ENCODE results near the gene GPR176. TPM values are rescaled to one million over a fixed set of nuclear protein-coding genes. Genes with fewer than 3 reads are reported as not detected.
A peak's percentile ranks its signal among the peaks of the same experiment; 100 is the strongest.

The GPR176 gene
- total RNA-seq, 1 experiment from 2014 or later = 9.8 TPM

- Mint-ChIP-seq H3K4me3 (ENCODE audit: unreplicated experiment) (no peak overlapping the region), H3K9me3 (ENCODE audit: unreplicated experiment) (no peaks in the 10 kb centered on the region), H3K36me3 (ENCODE audit: insufficient read depth, unreplicated experiment) (peaks cover 10% of the 10 kb centered on the region), H3K27ac (ENCODE audit: unreplicated experiment) (peak overlapping the region; percentile 57), H3K27me3 (ENCODE audit: insufficient read depth, unreplicated experiment) (no peaks in the 10 kb centered on the region), H3K4me1 (ENCODE audit: low read depth, unreplicated experiment) (peaks cover 23% of the 10 kb centered on the region)
- Histone ChIP-seq H3K4me1 (peaks cover 53% of the 10 kb centered on the region), H3K4me3 (ENCODE audit: low read depth, low read length) (no peak overlapping the region), H3K27me3 (replicated peaks; ENCODE audit: control insufficient read depth, insufficient read depth, low read length) (no peaks in the 10 kb centered on the region), H3K9me3 (no peaks in the 10 kb centered on the region), H3K36me3 (ENCODE audit: control insufficient read depth, insufficient read depth, low read length) (no peaks in the 10 kb centered on the region)
- intact Hi-C loops (cut with micrococcal nuclease; ENCODE audit: unreplicated experiment) = loop anchor here (10.0 kb wide), 1 partner anchor 112 kb away; no protein-coding TSS in a partner anchor
- BruUV-seq (replicated peaks) = no TSS peak
- DNase-seq = no peak
- no peak for TF ChIP-seq CTCF (IDR thresholded peaks at IDR 0.05; ENCODE audit: insufficient read depth in 1 of 2, low read depth in 1 of 2, low read length in 1 of 2, severe bottlenecking in 1 of 2, unreplicated experiment in 1 of 2)
- ChIA-PET POLR2A (no interaction called here), CTCF (no interaction called here)
These were observed 27.6 kb downstream of the GPR176 start for GRCh38 chr15:39892418-39892817.

GRCh38 chr15:39890621-39891020, 29.4 kb downstream of the GPR176 start:
- peaks cover 58% of the 10 kb centered on the region for H3K4me1 ChIP-seq
- H3K9me3 ChIP-seq = no peaks in the 10 kb centered on the region
- intact Hi-C loops (cut with micrococcal nuclease; ENCODE audit: unreplicated experiment) = loop anchor here (10.0 kb wide), 1 partner anchor 114 kb away; no protein-coding TSS in a partner anchor
- Mint-ChIP-seq H3K27ac (ENCODE audit: unreplicated experiment) (no peak overlapping the region), H3K27me3 (ENCODE audit: insufficient read depth, unreplicated experiment) (no peaks in the 10 kb centered on the region), H3K4me3 (ENCODE audit: unreplicated experiment) (no peak overlapping the region), H3K9me3 (ENCODE audit: unreplicated experiment) (no peaks in the 10 kb centered on the region), H3K4me1 (ENCODE audit: low read depth, unreplicated experiment) (peaks cover 23% of the 10 kb centered on the region), H3K36me3 (ENCODE audit: insufficient read depth, unreplicated experiment) (peaks cover 10% of the 10 kb centered on the region)
- no peaks in the 10 kb centered on the region for H3K27me3 ChIP-seq (replicated peaks; ENCODE audit: control insufficient read depth, insufficient read depth, low read length)
- ChIA-PET CTCF (interaction anchor here (0.6 kb wide), 1 partner anchor 42 kb away, joined by 4 read pairs; no protein-coding TSS in a partner anchor), POLR2A (no interaction called here)
- no peaks in the 10 kb centered on the region for H3K36me3 ChIP-seq (ENCODE audit: control insufficient read depth, insufficient read depth, low read length)
- DNase-seq = no peak
- no peak for TF ChIP-seq CTCF (IDR thresholded peaks at IDR 0.05; ENCODE audit: insufficient read depth in 1 of 2, low read depth in 1 of 2, low read length in 1 of 2, severe bottlenecking in 1 of 2, unreplicated experiment in 1 of 2)
- no TSS peak for BruUV-seq (replicated peaks)
- no peak overlapping the region for H3K4me3 ChIP-seq (ENCODE audit: low read depth, low read length)

GRCh38 chr15:39889601-39890000, 30.5 kb downstream of the GPR176 start:
- DNase-seq = no peak
- Mint-ChIP-seq H3K36me3 (ENCODE audit: insufficient read depth, unreplicated experiment) (peaks cover 10% of the 10 kb centered on the region), H3K4me3 (ENCODE audit: unreplicated experiment) (no peak overlapping the region), H3K4me1 (ENCODE audit: low read depth, unreplicated experiment) (peaks cover 23% of the 10 kb centered on the region), H3K9me3 (ENCODE audit: unreplicated experiment) (no peaks in the 10 kb centered on the region), H3K27me3 (ENCODE audit: insufficient read depth, unreplicated experiment) (no peaks in the 10 kb centered on the region), H3K27ac (ENCODE audit: unreplicated experiment) (no peak overlapping the region)
- no peak for TF ChIP-seq CTCF (IDR thresholded peaks at IDR 0.05; ENCODE audit: insufficient read depth in 1 of 2, low read depth in 1 of 2, low read length in 1 of 2, severe bottlenecking in 1 of 2, unreplicated experiment in 1 of 2)
- CTCF ChIA-PET = no interaction called here
- Histone ChIP-seq H3K4me1 (peaks cover 58% of the 10 kb centered on the region), H3K36me3 (ENCODE audit: control insufficient read depth, insufficient read depth, low read length) (no peaks in the 10 kb centered on the region), H3K4me3 (ENCODE audit: low read depth, low read length) (no peak overlapping the region), H3K27me3 (replicated peaks; ENCODE audit: control insufficient read depth, insufficient read depth, low read length) (no peaks in the 10 kb centered on the region), H3K9me3 (no peaks in the 10 kb centered on the region)
- BruUV-seq (replicated peaks) = no TSS peak
- intact Hi-C loops (cut with micrococcal nuclease; ENCODE audit: unreplicated experiment) = no loop called here
- POLR2A ChIA-PET = no interaction called here
